RWPE2 (cell line): Measurements from ENCODE around the gene UCK1.

Experiments used
- ATAC-seq: fragments of 200-7000 bp; cut with Tn5 transposase; 3 replicates; pipeline ENCODE4 v1.9.1; 2021; ENCODE audit warnings: low read depth
- DNase-seq: peaks from one replicate; pipeline ENCODE4 v3.0.0-alpha.2; 2020; ENCODE audit warnings: low spot score
- H3K27ac ChIP-seq: fragments of 450-650 bp; 2 replicates; pipeline ENCODE4 v1.5.1; 2017; ENCODE audit warnings: mild to moderate bottlenecking; ENCODE audit not compliant: poor library complexity, severe bottlenecking
- H3K27me3 ChIP-seq: fragments of 250-450 bp; sonication (Bioruptor Pico); 2 replicates; pipeline ENCODE4 v1.5.1; 2021; ENCODE audit warnings: mild to moderate bottlenecking, moderate library complexity; ENCODE audit not compliant: insufficient read depth, poor library complexity, severe bottlenecking
- H3K36me3 ChIP-seq: fragments of 250-450 bp; sonication (Bioruptor Pico); 2 replicates; pipeline ENCODE4 v1.5.1; 2020; ENCODE audit warnings: low read depth, mild to moderate bottlenecking, moderate library complexity
- H3K4me1 ChIP-seq: fragments of 250-450 bp; sonication (Bioruptor Pico); 2 replicates; pipeline ENCODE4 v1.5.1; 2021; ENCODE audit warnings: mild to moderate bottlenecking, moderate library complexity; ENCODE audit not compliant: insufficient read depth, poor library complexity, severe bottlenecking
- H3K4me3 ChIP-seq: fragments of 250-450 bp; sonication (Bioruptor Pico); 2 replicates; pipeline ENCODE4 v1.5.1; 2021; ENCODE audit warnings: mild to moderate bottlenecking, moderate library complexity; ENCODE audit not compliant: severe bottlenecking
- H3K9me3 ChIP-seq: fragments of 250-450 bp; sonication (Bioruptor Pico); 2 replicates; pipeline ENCODE4 v1.5.1; 2021; ENCODE audit warnings: mild to moderate bottlenecking, moderate library complexity; ENCODE audit not compliant: severe bottlenecking
- TF ChIP-seq, protein P1 (sequence below): fragments of 450-650 bp; IDR thresholded peaks from one replicate; pipeline ENCODE4 v1.5.1; 2017; ENCODE audit warnings: mild to moderate bottlenecking, moderate library complexity; ENCODE audit not compliant: poor library complexity, severe bottlenecking

The UCK1 gene

DNA sequence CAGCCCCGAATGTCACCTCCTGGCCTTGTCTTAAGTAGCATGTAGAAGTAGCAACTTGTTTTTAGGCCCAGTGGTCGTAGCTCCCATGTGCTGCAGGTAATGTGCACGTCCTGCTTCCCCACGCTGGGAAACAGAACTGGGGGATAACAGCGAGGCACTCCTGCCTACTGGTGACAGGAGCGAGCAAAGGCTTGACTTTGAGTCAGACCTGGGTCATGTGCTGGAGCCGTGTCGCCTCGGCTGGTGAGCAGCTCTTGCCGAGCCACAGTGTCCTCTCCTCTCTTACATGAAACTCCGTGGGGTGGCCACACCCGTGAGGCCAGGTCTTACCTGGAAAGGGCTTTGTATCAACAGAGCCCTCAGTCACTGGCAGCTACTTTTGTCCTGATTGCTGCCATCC is 45.9 kb downstream of the UCK1 start:
- TF ChIP-seq, protein P1, sequence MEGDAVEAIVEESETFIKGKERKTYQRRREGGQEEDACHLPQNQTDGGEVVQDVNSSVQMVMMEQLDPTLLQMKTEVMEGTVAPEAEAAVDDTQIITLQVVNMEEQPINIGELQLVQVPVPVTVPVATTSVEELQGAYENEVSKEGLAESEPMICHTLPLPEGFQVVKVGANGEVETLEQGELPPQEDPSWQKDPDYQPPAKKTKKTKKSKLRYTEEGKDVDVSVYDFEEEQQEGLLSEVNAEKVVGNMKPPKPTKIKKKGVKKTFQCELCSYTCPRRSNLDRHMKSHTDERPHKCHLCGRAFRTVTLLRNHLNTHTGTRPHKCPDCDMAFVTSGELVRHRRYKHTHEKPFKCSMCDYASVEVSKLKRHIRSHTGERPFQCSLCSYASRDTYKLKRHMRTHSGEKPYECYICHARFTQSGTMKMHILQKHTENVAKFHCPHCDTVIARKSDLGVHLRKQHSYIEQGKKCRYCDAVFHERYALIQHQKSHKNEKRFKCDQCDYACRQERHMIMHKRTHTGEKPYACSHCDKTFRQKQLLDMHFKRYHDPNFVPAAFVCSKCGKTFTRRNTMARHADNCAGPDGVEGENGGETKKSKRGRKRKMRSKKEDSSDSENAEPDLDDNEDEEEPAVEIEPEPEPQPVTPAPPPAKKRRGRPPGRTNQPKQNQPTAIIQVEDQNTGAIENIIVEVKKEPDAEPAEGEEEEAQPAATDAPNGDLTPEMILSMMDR, result no peak
- Histone ChIP-seq H3K4me1 (no peaks in the 10 kb centered on the region), H3K27ac (no peak overlapping the region), H3K9me3 (no peaks in the 10 kb centered on the region), H3K36me3 (peaks cover 97% of the 10 kb centered on the region), H3K4me3 (no peak overlapping the region), H3K27me3 (no peaks in the 10 kb centered on the region)
- no peak for DNase-seq
- ATAC-seq, result no peak

DNA sequence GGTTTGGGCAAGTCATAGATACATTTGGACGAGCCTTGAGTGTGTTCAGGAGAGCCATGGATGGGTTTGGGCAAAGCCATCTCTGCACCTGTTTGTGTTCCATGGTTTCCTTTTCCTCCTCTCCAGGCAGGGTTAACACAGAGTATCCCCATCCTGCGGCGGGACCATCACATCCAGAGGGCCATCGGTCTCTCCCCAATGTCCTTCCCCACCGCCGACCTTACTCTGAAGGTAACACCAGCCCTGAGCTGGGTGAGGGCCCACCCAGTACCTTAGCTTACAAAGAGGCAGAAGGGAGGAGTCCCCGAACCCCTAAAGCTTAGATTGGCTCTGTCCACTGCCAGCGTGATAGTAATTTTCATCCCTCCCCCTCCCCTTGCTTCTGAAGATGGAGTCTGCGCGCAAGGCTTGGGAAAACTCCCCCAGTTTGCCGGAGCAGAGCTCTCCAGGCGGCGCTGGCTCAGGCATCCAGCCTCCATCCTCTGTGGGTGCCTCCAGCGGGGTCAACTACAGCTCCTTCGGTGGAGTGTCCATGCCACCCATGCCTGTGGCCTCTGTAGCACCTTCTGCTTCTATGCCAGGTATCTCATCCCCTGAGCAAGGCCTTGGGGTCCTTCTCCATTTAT is 46.4 kb downstream of the UCK1 start:
- Histone ChIP-seq H3K4me3 (no peak overlapping the region), H3K9me3 (no peaks in the 10 kb centered on the region), H3K27ac (no peak overlapping the region), H3K36me3 (peaks cover 97% of the 10 kb centered on the region), H3K27me3 (no peaks in the 10 kb centered on the region), H3K4me1 (no peaks in the 10 kb centered on the region)
- ATAC-seq (no peak), DNase-seq (no peak)
- TF ChIP-seq, protein P1, result no peak

DNA sequence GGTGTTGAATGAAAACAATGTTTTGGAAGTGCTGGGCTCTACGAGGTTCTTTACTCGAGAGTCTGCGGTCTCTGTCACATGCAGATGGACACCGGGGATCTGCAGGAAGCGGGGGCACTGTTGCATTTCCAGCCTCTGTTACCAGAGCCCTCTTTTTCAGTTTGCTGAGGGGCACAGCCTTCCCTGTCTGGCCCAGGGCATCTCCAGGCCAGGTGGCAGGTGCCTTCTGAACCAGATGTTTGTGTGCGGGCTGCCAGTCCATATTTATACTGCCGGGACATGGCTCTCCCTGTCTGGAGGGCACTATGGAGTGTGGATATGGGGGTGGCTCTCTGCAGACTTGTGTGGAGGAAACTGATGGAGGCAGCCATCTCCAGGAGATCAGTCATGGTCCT is 47.0 kb downstream of the UCK1 start:
- Histone ChIP-seq H3K9me3 (no peaks in the 10 kb centered on the region), H3K4me3 (no peak overlapping the region), H3K4me1 (no peaks in the 10 kb centered on the region), H3K27ac (no peak overlapping the region), H3K36me3 (peaks cover 97% of the 10 kb centered on the region), H3K27me3 (no peaks in the 10 kb centered on the region)
- ATAC-seq (no peak), DNase-seq (no peak)
- TF ChIP-seq, protein P1, result no peak

DNA sequence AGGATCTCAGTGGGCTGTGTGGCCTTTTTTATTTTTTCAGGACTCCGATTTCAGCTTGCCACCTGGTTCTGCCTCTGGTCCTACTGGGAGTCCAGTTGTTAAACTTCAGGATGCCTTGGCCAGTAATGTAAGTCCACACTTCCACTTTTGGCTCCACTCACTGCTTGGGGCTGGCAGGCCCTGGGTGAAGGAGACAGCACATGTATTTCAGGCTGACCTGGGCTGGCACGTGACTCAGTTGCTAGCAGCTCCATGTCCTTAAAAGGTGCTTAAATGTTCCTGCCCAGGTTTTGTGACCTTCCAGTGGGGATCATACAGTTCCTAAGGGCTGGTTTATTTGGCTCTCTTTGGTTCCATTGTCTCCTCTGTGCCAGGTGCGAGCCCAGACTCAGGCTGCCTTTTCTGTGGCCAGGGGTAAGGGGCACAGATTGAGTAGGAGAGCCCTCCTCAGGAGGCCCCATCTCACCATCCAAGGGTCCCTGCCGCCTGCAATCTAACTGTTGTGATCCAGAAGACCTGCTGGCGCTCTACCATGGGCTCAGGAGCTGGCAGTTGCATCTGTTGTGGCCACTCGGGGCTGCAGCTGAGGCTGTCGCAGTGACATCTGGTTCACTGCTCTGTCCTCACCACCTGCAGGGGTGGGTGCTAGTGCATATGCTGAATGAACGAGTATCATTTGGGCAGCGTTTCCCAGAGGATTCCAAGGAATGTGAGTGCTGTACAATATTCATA is 47.6 kb downstream of the UCK1 start:
- H3K9me3 ChIP-seq, result no peaks in the 10 kb centered on the region
- no peak overlapping the region for H3K27ac ChIP-seq
- no peaks in the 10 kb centered on the region for H3K4me1 ChIP-seq
- no peaks in the 10 kb centered on the region for H3K27me3 ChIP-seq
- DNase-seq, result no peak
- no peak for ATAC-seq
- peaks cover 97% of the 10 kb centered on the region for H3K36me3 ChIP-seq
- TF ChIP-seq, protein P1, result no peak
- H3K4me3 ChIP-seq, result no peak overlapping the region

DNA sequence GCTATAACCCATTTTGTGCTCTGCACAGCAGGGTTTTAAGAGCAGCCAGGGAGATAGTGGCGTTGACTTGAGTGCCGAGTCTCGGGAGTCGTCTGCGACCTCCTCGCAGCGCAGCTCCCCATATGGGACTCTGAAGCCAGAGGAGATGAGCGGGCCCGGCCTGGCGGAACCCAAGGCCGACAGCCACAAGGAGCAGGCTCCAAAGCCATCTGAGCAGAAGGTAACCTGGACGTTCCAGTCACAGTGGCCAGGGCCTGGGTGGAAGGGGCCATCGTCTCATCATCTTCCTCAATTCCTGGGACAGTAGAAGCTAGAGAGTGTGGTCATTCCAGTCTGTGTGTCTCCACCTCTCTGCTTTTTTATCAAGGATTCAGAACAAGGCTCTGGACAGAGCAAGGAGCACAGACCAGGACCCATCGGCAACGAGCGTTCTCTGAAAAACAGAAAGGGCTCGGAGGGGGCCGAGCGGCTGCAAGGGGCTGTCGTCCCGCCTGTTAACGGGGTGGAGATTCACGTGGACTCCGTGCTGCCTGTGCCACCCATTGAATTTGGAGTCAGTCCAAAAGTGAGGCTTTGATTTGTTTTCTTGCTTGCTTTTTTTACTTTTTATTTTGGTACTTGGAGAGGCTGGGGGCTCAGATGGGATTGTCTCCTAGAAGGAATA is 48.6 kb downstream of the UCK1 start:
- peaks cover 96% of the 10 kb centered on the region for H3K36me3 ChIP-seq

More for the DNA sequence above, 48.6 kb downstream of the UCK1 start:
- no peaks in the 10 kb centered on the region for H3K9me3 ChIP-seq
- no peaks in the 10 kb centered on the region for H3K27me3 ChIP-seq
- H3K4me3 ChIP-seq, result no peak overlapping the region
- TF ChIP-seq, protein P1, result no peak
- H3K27ac ChIP-seq, result no peak overlapping the region
- H3K4me1 ChIP-seq, result no peaks in the 10 kb centered on the region
- ATAC-seq (no peak), DNase-seq (no peak)
